Measurements from ENCODE around the gene INPP5A.
"Not testable (repeated sequence)": the region's sequence is repeated elsewhere in the genome, so short reads cannot be mapped to it uniquely, and the experiment has no call there.

Gene INPP5A

DNA sequence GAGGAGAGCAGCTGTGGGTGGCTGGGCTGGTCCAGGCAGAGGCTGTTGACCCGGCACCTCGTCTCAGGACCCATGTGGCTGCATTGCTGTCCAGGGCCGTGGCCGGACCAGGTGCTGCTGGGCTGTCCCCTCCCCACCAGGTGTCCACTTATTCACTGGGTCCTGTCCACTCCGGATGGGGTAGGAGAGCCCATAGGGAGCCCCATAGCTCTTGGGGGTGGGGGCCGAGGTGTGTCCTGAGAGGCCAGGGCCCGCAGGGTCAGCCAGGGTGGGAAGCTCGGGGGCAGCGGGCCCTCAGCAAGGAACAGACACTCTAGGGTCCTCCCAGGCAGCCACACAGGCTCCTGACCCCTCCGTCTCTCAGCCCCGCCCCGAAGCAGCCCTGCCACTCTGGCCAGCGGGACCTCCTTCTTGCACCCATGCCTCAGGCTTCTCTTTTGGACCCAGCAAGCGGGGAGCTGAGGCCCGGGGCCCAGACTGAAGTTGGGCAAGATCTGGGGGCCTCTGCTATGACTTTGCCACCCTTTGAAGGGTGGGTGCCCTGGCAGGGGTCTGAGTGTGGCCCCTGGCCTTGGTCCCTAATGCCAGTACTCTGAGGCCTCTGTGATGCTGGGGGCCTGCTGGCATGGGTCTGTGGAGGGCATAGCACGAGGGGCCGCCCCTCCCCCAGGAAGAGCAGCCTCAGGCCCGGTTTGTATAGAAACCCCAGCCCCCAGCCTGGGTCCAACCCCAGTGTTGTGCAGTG lies 162.0 kb downstream of the INPP5A start:
- no peak for DNase-seq

DNA sequence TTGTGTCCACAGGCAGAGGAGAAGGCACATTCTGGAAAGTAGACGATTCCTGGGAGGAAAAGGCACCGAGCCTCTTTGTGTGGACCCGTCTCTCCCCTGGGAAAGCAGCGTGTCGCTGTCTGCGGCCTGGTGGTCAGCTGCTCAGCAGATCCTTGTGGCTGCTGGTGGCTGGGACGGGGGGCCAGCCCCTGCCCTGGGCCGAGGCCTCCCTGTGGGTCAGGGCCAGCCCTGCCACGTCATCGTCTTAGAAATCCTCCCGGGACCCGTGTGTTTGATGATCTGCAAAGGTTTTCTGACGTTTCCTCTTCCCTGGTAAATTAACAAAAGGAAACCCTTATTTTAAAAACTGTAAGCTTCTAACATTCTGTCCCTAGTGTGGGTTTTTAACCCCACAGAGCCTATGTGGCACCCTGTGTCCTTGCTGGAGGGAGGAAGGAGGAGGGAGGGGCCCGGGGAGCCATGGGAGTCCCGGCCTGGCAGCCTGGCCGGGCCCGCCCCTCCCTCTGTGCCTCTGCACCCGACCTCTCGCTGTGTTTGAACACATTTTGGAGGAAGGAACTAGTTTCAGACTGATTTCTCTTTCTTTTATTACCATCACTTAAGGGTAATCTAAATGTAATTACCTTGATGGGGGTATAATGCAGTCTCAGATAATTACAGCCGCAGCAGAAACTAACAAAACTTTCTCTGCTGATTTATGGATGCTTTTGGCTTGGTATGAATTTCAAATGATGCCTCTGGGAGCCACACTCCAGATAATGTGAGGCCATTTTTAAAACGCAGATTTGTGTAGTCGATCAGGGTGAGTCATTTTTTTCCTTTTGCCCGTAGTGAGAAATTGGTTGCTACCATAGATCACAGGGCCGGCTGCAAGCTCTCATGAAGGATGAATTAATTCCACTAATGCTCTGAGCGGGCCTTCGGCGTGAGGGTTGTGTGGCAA lies 162.8 kb downstream of the INPP5A start:
- DNase-seq = no peak

DNA sequence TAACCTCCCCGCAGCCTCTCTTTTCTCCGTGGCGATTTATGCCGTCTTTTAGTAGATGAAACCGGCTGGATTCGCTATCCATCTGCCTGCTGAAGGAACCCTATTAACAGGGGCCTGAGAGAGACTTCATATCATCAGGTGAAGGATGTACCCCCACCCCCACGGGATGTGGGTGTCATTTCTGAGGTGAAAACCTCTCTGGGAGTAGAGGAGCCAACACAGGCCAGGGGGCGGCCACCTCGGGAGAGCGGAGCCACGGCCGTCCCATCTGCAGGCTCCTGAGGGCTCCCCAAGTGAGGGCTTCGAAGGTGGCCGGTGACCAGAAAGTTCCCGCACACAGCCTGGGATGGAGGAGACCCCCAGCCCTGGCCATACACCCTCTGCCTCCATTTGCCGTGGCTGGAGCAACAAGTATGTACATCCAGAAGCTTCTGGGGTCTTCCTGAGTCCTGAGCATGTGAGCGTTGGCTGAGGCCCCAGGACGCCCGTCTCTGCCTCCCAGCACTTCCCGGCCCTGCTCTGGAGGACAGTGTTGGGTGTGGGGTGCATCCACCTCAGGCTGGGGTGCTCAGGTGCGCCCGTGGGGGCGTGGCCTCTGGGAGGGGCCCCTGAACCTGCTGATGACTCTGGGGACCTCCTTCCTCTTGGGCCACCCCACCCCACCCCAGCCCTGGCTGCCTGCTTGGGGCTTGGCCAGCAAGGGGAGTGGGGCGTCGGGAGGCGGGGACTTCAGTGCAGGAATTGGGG lies 163.7 kb downstream of the INPP5A start:
- DNase-seq = no peak

DNA sequence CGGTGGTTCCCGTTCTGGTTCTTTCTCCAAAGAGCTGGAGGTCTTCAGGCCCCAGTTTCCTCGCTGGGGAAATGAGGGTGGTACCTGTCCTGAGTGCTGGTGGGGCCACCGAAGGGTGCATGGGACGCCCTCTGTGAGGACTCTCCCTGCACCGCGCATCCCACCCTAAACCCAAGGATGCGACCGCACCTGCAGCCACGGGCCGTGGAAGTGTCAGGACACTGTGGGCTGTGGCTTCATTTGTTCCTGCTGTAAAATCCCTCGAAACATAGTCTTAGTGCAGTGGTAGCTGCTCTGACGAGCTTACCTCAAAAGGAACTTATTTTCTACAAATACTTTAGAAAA lies 164.2 kb downstream of the INPP5A start:
- DNase-seq = no peak

DNA sequence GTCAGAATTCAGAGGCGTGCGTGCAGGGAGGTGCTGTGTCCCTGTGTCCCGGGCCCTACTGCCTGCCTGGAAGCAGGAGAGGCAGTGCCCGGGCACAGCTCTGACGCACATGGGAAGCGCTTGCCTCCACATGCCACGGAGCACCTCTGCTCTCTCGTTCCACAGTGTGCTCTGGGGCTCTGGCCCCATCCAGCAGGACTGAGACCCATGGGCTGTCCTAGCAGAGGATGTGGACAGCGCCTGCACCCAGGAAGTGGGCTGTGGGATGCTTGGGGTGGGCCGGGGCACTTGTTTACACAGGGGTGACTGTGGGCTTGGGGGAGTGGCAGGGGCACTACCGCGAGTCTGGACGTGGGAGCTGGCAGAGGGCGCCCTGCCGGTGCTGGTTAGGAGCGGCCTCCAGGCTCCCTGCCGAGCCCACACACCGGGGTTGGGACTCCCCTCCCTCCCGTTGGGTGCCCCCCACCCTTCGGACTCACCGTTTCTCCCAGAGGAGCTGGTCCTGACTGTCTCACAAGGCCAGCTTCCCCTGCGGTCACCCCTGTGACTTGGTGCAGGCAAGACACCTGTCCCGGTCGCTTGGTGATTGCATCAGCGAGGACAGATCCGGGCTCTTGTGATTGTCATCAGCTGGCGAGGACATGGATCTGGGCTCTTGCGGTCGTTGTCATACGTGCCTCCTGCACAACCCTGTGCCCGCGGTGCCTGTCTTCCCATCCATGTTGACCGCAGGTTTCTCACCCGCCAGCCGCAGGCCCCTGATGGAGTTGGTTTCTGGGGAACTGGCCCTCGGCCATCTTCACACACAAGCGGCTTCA lies 165.2 kb downstream of the INPP5A start:
- DNase-seq = no peak

DNA sequence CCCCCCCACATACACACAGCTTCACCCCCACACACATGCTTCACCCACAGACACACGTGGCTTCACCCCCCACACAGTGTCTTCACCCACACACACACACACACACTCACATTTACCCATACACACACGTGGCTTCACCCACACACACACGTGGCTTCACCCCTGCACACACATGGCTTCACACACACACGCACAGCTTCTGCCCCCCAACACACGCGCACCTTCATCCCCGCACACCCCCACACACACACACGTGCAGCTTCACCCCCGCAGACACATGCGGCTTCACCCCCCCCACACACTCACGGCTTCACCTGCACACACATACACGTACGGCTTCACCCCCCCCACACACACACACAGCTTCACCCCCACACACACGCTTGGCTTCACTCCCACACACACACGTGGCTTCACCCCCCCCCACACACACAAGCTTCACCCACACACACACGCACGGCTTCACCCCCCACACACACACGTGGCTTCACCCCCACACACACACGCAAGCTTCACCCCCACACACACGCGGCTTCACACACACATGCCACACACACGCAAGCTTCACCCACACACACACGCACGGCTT lies 165.9 kb downstream of the INPP5A start:
- no peak for DNase-seq

DNA sequence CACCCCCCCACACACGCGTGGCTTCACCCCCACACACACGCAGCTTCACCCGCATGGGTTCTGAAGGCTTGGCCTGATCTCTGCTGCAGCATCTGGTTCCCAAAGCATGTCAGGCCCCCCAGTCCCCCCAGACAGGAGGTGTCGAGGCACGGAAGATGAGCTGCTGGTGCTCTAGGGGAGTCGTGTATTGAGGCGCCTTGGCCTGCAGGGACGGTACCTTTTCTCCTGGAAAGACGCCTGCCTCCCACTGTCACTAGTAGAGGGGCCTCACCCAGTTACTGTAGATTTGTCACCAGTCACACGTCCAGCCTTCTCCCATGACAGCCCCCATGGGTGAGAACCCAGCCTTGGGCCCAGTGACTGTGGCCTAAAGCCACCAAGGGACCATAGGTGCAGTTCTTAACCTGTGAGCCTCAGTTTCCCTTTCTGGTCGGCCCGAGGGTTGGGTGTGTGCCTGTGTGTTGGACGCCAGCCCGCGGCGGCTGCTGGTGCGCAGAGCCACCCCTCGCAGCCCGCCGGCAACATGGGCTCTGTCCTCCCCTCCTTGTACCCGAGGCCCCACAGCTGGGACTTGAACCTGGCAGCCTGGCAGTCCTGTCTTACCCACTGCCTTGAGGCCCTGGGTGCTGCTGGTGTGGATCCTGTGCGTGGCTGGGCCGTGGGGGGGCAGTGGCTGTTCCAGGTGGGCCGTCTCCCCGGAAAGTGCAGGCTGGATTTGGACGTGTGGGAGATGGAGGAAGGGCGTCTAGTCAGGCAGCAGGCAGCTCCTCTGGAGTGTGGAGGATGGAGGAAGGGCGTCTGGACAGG lies 166.6 kb downstream of the INPP5A start:
- DNase-seq = no peak

DNA sequence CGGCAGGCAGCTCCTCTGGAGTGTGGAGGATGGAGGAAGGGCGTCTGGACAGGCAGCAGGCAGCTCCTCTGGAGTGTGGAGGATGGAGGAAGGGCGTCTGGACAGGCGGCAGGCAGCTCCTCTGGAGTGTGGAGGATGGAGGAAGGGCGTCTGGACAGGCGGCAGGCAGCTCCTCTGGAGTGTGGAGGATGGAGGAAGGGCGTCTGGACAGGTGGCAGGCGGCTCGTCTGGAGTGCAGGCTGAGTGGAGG lies 167.2 kb downstream of the INPP5A start:
- DNase-seq = not testable (repeated sequence)

DNA sequence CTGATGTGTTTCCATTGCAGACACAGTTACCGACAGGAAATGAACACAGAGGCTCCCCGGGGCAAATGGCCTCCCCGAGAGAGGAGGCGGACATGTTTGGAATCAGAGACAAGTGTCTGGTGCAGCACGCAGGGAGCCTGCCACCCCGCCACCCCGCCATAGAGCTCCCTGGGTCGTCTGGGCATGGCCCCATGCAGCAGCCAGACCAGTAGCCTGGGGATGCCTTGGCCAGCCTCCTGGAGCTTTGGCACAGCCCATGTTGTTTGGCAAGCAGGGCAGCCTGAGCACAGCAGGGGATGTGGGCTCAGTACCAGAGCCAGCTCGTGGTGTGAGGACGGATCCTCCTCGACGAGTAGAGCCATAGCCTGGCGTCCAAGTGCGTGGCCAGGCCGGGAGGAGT lies 167.6 kb downstream of the INPP5A start:
- DNase-seq = no peak

DNA sequence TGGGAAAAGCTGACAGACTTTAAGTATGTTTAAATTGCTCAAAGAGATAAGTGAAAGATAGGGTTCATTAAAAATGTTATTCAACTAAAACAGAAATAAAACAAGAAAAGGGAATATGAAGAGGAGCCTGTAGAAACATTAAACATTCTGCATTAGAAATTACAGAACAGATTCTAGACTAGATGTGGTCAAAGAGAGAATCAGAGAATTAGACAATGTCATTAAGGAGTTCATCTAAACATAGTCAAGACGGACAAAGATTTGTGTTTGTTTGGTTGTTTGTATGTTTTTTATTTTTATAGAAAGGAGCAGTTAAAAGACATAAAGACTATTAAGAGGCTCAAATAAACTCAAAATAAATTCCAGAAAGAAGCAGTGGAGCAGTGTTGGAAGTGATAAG lies 168.4 kb downstream of the INPP5A start:
- no peak for DNase-seq

DNA sequence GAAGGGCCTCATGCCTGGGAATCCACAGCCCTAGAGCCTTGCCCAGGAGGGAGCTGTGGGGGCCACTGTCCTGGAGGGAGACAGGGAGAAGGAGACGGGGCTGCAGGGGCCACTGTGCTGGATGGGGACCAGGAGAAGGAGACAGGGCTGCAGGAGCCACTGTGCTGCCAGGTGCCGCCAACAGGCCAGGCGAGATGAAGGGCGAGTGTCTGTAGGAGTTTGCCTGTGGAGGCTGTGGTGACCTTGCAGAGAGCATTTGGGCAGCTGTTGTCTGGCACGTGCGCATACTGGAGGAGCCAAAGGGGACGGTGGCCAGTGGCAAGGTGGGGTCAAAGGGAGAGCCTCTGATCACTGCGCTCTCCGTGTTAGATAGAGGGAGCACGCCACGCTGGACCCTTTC lies 169.1 kb downstream of the INPP5A start:
- DNase-seq = no peak

DNA sequence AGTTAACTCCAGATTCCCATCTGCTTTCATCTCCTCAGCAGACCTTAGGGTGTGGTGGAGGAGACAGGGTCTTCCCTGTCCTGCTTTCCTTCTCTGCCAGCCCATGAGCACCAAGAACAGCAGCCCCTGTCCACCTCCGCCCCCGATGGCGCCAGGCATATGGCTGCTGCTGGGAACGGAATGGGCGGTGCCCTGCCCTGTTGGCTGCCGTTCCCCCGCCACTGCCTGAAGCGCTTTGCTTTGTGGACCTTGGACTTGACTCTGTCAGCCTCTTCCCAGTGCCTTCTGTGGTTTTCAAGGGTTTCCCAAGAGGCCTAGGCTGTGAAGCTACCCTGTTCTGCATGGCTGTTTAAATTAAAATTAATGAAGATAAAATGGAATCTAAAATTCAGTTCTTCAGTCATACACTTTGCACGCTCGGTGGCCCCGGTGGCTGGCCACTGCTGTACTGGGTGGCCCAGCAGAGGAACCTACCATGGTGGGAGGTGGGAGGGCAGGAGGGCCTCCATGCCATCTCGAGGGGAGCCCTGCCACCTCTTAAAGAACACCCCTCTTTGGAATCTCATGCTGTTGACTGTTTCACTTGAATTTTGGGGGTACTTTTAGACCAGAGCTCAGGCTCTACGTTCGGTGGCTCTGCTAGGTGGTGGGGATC lies 169.7 kb downstream of the INPP5A start:
- DNase-seq = no peak

DNA sequence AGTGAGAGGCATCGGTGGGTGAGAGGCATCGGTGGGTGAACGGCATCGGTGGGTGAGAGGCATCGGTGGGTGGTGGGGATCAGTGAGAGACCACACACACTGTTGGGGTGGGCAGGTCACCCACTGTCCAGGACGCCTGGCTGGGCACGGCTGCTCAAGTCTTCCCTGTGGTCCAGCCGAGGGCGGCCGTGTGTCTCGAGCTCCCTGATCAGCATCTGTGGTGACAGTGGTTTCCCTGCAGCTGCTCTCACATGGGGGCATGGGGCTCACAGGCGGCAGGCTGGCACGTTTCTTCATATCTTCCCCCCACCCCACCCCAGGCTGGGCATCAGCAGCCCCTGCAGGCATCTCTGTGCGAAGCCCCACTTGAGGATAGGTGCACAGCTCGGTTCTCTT lies 170.2 kb downstream of the INPP5A start:
- DNase-seq = no peak

DNA sequence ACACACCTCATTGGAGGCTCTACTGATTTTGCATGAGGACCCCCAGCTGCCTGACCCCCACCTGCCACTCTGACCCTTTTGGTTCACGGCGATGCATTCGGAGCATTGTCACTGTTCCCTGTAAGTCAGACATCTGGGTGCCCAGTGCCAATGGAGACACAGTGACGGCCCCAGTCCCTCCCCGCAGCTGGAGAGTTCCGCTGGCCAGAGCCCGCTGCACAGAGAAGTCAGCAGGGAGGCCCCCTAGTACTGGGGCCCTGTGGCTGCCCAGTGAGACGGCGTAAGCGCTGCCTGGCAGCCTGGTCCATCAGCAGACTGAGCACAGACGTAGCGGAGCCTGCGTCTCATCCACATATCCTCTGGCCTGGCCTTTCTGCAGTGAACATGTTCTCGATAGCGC lies 170.9 kb downstream of the INPP5A start:
- DNase-seq = no peak

DNA sequence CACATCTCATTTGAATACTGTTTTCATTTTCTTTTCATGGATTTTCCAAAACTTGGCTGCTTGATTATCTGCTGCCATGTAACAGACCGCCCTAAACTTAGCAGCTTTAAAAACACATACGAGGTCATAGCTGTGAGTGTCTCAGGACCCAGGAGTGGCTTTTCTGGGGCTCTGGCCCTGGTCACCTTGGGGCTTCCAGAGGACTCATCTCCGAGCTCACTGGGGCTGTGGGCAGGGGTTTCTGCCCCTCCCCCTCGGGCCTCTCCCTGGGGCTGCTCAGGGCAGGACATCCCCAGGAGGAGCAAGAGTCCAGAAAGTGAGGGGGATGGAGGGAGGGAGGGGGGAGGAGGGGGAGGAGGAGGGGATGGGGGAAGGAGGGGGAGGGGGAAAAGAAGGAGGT lies 171.3 kb downstream of the INPP5A start:
- DNase-seq = no peak

DNA sequence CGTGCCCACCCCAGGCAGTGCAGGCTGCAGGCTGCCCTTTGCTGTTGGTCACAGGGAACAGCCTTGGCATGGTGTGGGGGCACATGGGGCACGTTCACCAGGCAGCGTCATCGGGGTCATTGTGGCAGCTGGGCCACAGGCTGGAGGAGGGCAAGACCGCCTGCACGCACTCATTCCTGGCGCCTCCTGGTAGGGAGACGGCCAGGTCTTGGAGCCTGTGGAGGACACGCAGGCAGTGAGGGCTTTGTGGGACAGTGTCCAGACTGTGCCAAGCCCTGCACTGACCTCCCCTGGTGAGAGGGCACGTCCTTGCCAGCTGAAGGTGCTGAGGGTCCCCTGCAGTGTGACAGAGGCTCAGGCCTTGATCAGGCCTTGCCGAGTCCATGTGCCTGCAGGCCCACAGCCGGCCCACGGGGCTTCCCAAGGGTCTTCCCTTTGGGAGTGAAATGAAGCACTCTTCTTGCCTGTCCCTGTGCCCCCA lies 171.9 kb downstream of the INPP5A start:
- DNase-seq = no peak

DNA sequence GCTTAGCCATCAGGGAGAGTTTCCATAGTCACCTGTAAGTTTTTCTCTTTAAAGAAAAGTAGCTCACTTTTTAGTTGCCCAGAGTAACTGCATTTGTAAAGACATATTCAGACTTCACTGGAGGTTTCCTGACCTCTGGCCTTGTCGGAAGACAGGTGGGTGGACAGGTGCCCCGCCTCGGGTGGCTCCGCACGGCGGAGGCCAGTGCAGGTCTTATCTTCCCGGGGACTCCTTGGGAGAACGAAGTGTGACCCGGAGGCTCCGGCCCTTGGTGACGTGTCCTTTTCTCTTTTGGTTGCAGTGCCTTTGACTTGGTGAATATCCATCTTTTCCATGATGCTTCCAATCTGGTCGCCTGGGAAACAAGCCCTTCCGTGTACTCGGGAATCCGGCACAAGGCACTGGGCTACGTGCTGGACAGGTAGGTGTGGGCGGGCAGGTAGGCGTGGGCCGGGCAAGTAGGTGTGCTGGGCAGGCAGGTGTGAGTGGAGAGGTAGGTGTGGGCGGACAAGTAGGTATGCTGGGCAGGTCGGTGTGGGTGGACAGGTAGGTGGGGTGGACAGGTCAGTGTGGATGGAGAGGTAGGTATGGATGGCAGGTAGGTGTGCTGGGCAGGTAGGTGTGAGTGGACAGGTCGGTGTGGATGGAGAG lies 172.6 kb downstream of the INPP5A start:
- no peak for DNase-seq

DNA sequence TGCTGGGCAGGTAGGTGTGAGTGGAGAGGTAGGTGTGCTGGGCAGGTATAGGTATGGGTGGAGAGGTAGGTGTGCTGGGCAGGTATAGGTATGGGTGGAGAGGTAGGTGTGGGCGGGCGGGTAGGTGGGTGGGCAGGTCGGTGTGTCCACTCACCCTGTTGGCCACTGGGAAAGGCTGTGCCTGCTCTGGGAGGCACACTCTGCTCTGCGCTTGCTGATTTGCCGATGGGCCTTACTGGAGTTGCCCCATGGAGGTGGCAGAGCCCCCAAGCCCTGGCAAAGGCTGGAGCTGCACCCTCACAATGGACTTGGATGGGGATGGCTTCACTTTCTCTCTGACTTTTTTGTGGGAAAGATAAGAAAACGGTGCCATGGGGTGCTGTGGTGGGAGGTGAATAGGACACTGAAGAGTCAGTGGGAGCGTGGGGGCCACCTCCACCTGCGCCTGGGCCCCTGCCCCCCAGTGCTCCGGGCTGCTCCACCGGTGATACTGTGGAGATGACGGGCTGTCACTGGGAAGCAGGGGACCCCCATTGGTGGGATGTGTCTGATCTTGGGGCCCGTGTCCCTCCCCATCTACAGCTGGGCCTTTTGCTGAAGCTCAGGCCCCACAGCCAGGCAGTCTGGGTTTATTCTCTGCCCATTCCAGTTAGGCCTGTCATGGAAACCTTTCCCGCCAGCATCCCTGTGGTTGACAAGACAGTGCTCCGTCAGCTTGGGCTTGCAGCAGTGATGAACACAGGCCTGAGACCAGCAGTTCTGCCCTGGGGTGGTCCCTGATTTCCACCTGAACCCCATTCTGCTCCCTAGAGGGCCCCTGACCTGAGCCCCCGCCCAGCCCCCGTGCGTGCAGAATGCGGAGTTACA lies 173.4 kb downstream of the INPP5A start:
- DNase-seq = no peak

DNA sequence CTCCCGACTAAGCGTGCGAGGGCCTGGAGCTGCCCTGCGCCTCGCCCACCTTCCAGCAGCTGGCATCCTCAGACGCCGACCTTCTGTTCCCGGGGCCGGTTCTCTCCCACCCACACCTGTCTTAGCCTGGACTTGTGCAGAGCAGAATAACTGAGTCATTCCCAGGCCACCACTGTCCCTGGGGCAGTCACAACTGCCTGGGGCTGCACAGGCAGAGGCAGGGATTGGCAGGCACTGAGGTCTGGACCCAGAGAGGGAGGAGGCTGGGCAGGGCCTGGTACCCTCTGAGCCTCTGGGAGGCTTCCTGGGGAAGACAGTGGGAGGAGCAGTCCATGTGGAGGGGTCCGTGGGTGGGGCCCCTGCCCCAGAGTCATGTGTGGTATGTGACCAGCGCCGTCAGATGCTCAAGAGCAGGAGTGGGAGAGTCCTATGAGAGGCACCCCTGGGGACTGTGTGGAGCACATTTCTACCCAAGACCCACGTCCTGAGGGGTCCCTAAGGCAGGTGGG lies 174.1 kb downstream of the INPP5A start:
- no peak for DNase-seq
